CD8-positive, alpha-beta memory T cell (primary cell): ENCODE data around the gene CLN5. TPM values are rescaled to one million over a fixed set of nuclear protein-coding genes. Genes with fewer than 3 reads are reported as not detected.

ENCODE experiments used
- CTCF ChIA-PET: fragments of 350-600 bp; sonication (Branson Sonifier 250); formaldehyde crosslinking; loops from one replicate; lab custom pipeline; 2021; ENCODE audit warnings: antibody characterized with exemption; lab: Charles Lee
- POLR2A ChIA-PET: fragments of 350-600 bp; sonication (Branson Sonifier 250); formaldehyde crosslinking; loops from one replicate; lab custom pipeline; 2021; ENCODE audit warnings: antibody characterized with exemption; lab: Charles Lee
- DNase-seq, 5 donors: peaks; one replicate each; pipeline versions ENCODE4 v3.0.0 to v3.0.0-alpha.2; 2020 to 2022; ENCODE audit warnings: mixed read lengths in 1 of 5
- H3K27ac ChIP-seq: one replicate; pipeline ENCODE4 v1.7.0; 2013; ENCODE audit warnings: low read depth, mild to moderate bottlenecking, low read length, moderate library complexity
- H3K27me3 ChIP-seq: 2 replicates; pipeline ENCODE4 v1.7.0; 2013; ENCODE audit warnings: low read length, mild to moderate bottlenecking; ENCODE audit not compliant: insufficient read depth, poor library complexity, severe bottlenecking
- H3K36me3 ChIP-seq: 2 replicates; pipeline ENCODE4 v1.7.0; 2013; ENCODE audit warnings: mild to moderate bottlenecking, low read length, moderate library complexity; ENCODE audit not compliant: insufficient read depth
- H3K4me1 ChIP-seq: 2 replicates; pipeline ENCODE4 v1.7.0; 2013; ENCODE audit warnings: mild to moderate bottlenecking, low read length, moderate library complexity; ENCODE audit not compliant: insufficient read depth
- H3K4me3 ChIP-seq: 2 replicates; pipeline ENCODE4 v1.7.0; 2013; ENCODE audit warnings: mild to moderate bottlenecking, low read length
- H3K9me3 ChIP-seq: 2 replicates; pipeline ENCODE4 v1.7.0; 2013; ENCODE audit warnings: mild to moderate bottlenecking, low read length
- H3K27ac Mint-ChIP-seq, 8 donors: one replicate each; pipeline ENCODE4 v1.8.0; 2020 to 2021; ENCODE audit warnings: mixed read lengths in 8 of 8, mild to moderate bottlenecking in 6 of 8, inconsistent platforms in 3 of 8, moderate library complexity in 3 of 8
- H3K27me3 Mint-ChIP-seq, 2 donors: one replicate each; pipeline ENCODE4 v1.8.0; 2020 to 2021; ENCODE audit warnings: mixed read lengths in 2 of 2, mild to moderate bottlenecking in 1 of 2, moderate library complexity in 1 of 2
- H3K36me3 Mint-ChIP-seq, 3 donors: one replicate each; pipeline ENCODE4 v1.8.0; 2020 to 2021; ENCODE audit warnings: mixed read lengths in 3 of 3, inconsistent platforms in 1 of 3, mild to moderate bottlenecking in 1 of 3
- H3K4me1 Mint-ChIP-seq, 3 donors: one replicate each; pipeline ENCODE4 v1.8.0; 2020 to 2021; ENCODE audit warnings: mixed read lengths in 3 of 3, inconsistent platforms in 1 of 3, mild to moderate bottlenecking in 1 of 3
- H3K4me3 Mint-ChIP-seq, 7 donors: one replicate each; pipeline ENCODE4 v1.8.0; 2020 to 2021; ENCODE audit warnings: mixed read lengths in 7 of 7, mild to moderate bottlenecking in 6 of 7, moderate library complexity in 4 of 7, inconsistent platforms in 2 of 7
- H3K9me3 Mint-ChIP-seq, 5 donors: one replicate each; pipeline ENCODE4 v1.8.0; 2020 to 2022; ENCODE audit warnings: mixed read lengths in 5 of 5, mild to moderate bottlenecking in 3 of 5, moderate library complexity in 2 of 5, inconsistent platforms in 1 of 5
- polyA plus RNA-seq: library from polyadenylated mRNA; unstranded; fragments of 300-500 nt; fragmentation: Illumina TruSeq; gene quantifications from one replicate; pipeline ENCODE4 v1.2.3, GENCODE V29; 2021
- total RNA-seq, 2 experiments: library from RNA; stranded (reverse); gene quantifications; one replicate each; pipeline ENCODE4 v1.2.3, GENCODE V29; 2021

CLN5 gene
- total RNA-seq: 10 to 100 TPM; 14.0 to 15.9 TPM
- 12.0 TPM for polyA plus RNA-seq

DNA sequence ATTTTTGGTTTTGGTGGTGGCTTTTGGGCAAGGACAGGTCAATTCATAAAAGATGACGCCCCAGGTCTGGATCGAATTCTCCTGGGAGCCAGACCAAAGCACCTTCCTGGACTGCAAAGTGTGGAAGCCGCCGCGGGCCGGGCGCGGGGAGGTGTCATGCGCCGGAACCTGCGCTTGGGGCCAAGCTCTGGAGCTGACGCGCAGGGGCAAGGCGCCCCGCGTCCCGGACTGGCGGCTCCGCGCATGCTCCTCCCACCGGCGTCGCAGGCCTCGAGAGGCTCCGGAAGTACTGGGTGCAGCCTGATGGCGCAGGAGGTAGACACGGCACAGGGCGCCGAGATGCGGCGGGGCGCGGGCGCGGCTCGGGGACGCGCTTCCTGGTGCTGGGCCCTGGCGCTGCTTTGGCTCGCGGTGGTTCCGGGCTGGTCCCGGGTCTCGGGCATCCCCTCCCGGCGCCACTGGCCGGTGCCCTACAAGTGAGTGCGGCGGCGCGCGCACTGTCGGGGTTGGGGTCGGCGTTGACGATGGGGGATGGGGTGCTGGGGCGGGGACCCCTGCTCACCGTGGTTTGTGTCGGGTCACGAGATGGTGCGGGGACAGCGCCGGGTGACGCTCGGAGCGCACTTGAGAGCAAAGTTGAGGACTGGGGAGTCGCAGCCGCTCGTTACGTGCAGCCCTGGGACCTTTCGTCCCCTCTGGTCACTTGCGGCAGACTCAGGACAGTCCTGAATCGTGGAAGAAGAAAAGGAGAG, at the start of gene CLN5:
Gene CLN5 (plus strand): TSS at position 286 of the 752 bp plus-strand sequence. CDS start 18 bp downstream, at position 304.
- no peaks in the 10 kb centered on the region for H3K36me3 ChIP-seq
- DNase-seq: peak; percentile 93 to 97 (median 96)
- peak within 1 kb of the TSS; percentile 90 to 98 (median 95) for H3K4me3 Mint-ChIP-seq
- H3K9me3 Mint-ChIP-seq: no peaks in the 10 kb centered on the region
- peaks cover 14% of the 10 kb centered on the region for H3K27me3 ChIP-seq
- H3K27me3 Mint-ChIP-seq: peaks cover 12 to 15% of the 10 kb centered on the region in 2 donors
- H3K9me3 ChIP-seq: no peaks in the 10 kb centered on the region
- H3K27ac Mint-ChIP-seq: peak within 1 kb of the TSS; percentile 98 to 100 (median 100)
- peaks cover 40 to 57% (median 44%) of the 10 kb centered on the region in 3 donors for H3K4me1 Mint-ChIP-seq
- peak within 1 kb of the TSS; percentile 96 for H3K27ac ChIP-seq
- CTCF ChIA-PET: interaction anchor here (0.6 to 8.8 kb wide), 7 partner anchors 8 to 333 kb away, joined by 3 to 71 read pairs (median 7); partner anchors contain the start of gene FBXL3
- peaks cover 0 to 19% (median 4%) of the 10 kb centered on the region in 3 donors for H3K36me3 Mint-ChIP-seq
- H3K4me3 ChIP-seq: peak within 1 kb of the TSS; percentile 91
- POLR2A ChIA-PET: interaction anchor here (0.6 to 3.9 kb wide), 12 partner anchors 10 to 1230 kb away, joined by 3 to 95 read pairs (median 5); partner anchors contain the start of genes FBXL3, KCTD12 and MYCBP2
- peaks cover 31% of the 10 kb centered on the region for H3K4me1 ChIP-seq

DNA sequence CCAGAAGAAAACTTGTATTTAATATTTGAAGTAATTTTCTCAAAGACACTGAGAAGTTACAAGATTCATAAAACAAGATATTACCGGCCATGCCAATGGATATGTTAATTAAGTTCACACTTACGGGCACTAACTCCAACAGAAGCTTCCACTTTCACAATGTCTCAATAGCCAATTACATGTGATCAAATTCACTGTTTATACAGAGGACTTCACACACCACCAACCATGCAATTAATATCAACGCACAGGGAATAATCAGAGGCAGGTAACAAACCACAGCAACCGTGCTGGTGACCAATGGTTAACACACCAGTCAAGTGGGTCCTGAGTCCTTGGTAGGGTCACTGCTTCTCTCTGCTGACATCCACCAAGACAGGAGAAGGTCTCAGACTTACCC, 49.5 kb upstream of the CLN5 start:
- no peak for DNase-seq
- Histone ChIP-seq H3K9me3 (no peaks in the 10 kb centered on the region), H3K4me1 (no peaks in the 10 kb centered on the region), H3K36me3 (no peaks in the 10 kb centered on the region), H3K27me3 (no peaks in the 10 kb centered on the region), H3K4me3 (no peak overlapping the region), H3K27ac (no peak overlapping the region)
- Mint-ChIP-seq H3K4me3 (no peak overlapping the region), H3K27me3 (peaks cover 11 to 12% of the 10 kb centered on the region in 2 donors), H3K36me3 (no peaks in the 10 kb centered on the region), H3K27ac (no peak overlapping the region), H3K9me3 (peaks cover 0 to 3% (median 0%) of the 10 kb centered on the region in 5 donors), H3K4me1 (no peaks in the 10 kb centered on the region)
- POLR2A ChIA-PET: no interaction called here
- CTCF ChIA-PET: no interaction called here

DNA sequence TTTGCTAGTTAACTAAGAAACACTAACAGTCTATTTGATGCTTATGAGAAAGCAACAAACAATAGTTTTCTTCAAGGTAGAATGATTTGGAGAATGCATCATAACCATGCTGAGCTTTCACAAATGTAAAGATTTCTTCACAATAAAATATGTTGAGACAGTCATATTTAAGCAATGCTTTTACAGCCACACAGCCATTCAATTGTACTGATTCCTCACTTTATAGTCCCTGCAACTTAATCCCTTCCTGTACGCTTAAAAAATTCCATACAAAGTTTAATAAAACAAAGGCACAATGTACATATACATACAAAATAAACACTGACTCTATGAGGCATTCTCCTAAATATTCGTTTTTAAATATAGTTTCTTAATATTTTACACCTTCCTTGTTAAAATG, 48.2 kb upstream of the CLN5 start:
- no peaks in the 10 kb centered on the region for H3K4me1 Mint-ChIP-seq
- POLR2A ChIA-PET: no interaction called here

DNA sequence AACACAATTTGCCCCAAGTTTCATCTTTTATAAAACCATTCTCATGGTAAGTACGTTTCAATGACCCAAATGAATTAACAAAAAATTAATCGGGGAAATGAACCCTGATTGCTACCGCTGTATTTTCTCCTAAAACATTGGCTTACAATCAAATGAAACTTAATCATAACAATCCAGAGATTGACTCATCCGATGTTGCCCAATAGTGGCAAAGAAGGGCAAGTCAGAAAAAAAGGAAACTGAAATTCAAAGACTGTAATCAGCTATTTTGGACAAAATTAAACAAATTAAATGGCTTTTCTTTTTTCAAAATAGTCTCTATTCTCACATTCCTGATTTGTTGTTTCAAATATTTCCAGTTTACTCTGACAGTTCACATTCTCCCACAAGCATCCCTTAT, 47.4 kb upstream of the CLN5 start:
- H3K4me1 ChIP-seq: no peaks in the 10 kb centered on the region
- Mint-ChIP-seq H3K4me1 (no peaks in the 10 kb centered on the region), H3K9me3 (peaks cover 0 to 3% (median 0%) of the 10 kb centered on the region in 5 donors), H3K36me3 (no peaks in the 10 kb centered on the region), H3K4me3 (no peak overlapping the region), H3K27ac (no peak overlapping the region), H3K27me3 (peaks cover 8 to 11% of the 10 kb centered on the region in 2 donors)
- ChIA-PET POLR2A (no interaction called here), CTCF (no interaction called here)
- H3K27ac ChIP-seq: no peak overlapping the region
- H3K27me3 ChIP-seq: no peaks in the 10 kb centered on the region
- DNase-seq: no peak
- H3K9me3 ChIP-seq: no peaks in the 10 kb centered on the region
- no peak overlapping the region for H3K4me3 ChIP-seq
- H3K36me3 ChIP-seq: no peaks in the 10 kb centered on the region

More for the DNA sequence above, 48.2 kb upstream of the CLN5 start:
- no peaks in the 10 kb centered on the region for H3K27me3 ChIP-seq
- CTCF ChIA-PET: no interaction called here
- peaks cover 10 to 12% of the 10 kb centered on the region in 2 donors for H3K27me3 Mint-ChIP-seq
- no peak overlapping the region for H3K4me3 Mint-ChIP-seq
- no peaks in the 10 kb centered on the region for H3K36me3 ChIP-seq
- H3K27ac Mint-ChIP-seq: no peak overlapping the region
- H3K4me1 ChIP-seq: no peaks in the 10 kb centered on the region
- no peak overlapping the region for H3K4me3 ChIP-seq
- DNase-seq: no peak
- peaks cover 0 to 3% (median 0%) of the 10 kb centered on the region in 5 donors for H3K9me3 Mint-ChIP-seq
- H3K27ac ChIP-seq: no peak overlapping the region
- H3K9me3 ChIP-seq: no peaks in the 10 kb centered on the region
- H3K36me3 Mint-ChIP-seq: no peaks in the 10 kb centered on the region

DNA sequence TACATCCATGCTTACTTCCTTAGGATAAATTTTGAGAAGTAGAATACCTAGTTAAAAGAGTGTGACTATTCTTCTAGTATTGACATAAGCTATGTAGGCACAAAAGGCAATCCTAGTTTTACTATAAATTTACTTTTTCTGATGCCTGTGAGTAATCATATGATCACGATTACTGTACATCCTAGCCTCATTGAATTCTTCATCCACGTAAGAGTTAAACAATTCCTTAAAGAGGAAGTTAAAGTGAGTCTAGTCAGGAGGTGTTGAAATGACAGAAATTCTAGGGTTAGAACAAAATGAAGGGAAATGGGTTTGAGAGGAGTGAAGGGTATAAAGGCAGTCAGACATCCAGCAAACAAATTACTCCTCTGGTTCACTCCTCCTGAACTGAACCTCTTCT, 43.7 kb upstream of the CLN5 start, which contains the start of gene ACOD1:
Gene ACOD1 (plus strand): TSS at position 363 of the 400 bp plus-strand sequence. CDS start 48 bp downstream, outside the sequence.
- CTCF ChIA-PET: no interaction called here
- H3K36me3 Mint-ChIP-seq: peaks cover 0 to 1% (median 0%) of the 10 kb centered on the region in 3 donors
- H3K9me3 Mint-ChIP-seq: peaks cover 0 to 3% (median 0%) of the 10 kb centered on the region in 5 donors
- no peaks in the 10 kb centered on the region for H3K9me3 ChIP-seq
- H3K27me3 Mint-ChIP-seq: peaks cover 19 to 24% of the 10 kb centered on the region in 2 donors
- POLR2A ChIA-PET: no interaction called here
- no peak for DNase-seq
- no peak within 1 kb of the TSS for H3K27ac Mint-ChIP-seq
- H3K4me3 Mint-ChIP-seq: no peak within 1 kb of the TSS
- H3K4me3 ChIP-seq: no peak within 1 kb of the TSS
- H3K4me1 ChIP-seq: no peaks in the 10 kb centered on the region
- no peaks in the 10 kb centered on the region for H3K4me1 Mint-ChIP-seq
- H3K36me3 ChIP-seq: no peaks in the 10 kb centered on the region
- H3K27ac ChIP-seq: no peak within 1 kb of the TSS
- H3K27me3 ChIP-seq: no peaks in the 10 kb centered on the region

DNA sequence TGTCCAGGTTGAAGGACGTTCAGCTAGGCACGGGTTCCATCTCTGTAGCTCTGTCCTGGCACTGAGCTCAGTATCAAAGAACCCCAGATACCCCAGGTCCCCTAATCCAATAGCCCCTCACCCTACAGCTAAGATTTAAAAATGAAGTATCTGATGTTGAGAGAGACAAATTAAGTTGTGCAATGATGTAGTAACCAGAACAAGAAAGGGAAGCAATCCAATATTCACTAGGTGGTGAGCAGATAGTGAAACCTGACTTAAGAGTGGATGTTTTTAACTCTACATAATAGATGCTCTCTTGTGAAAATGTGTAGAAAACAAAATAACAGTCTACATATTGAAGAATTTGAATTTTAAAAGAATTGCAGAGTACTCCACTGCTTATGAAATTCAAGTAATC, 41.8 kb upstream of the CLN5 start:
- H3K27ac ChIP-seq: no peak overlapping the region
- H3K36me3 Mint-ChIP-seq: peaks cover 0 to 1% (median 0%) of the 10 kb centered on the region in 3 donors
- H3K9me3 Mint-ChIP-seq: peaks cover 0 to 3% (median 0%) of the 10 kb centered on the region in 5 donors
- peaks cover 17 to 33% of the 10 kb centered on the region in 2 donors for H3K27me3 Mint-ChIP-seq
- POLR2A ChIA-PET: no interaction called here
- no peaks in the 10 kb centered on the region for H3K4me1 Mint-ChIP-seq
- no peak overlapping the region for H3K4me3 Mint-ChIP-seq
- DNase-seq: no peak
- CTCF ChIA-PET: no interaction called here
- H3K27me3 ChIP-seq: no peaks in the 10 kb centered on the region
- no peaks in the 10 kb centered on the region for H3K36me3 ChIP-seq
- no peaks in the 10 kb centered on the region for H3K4me1 ChIP-seq
- no peak overlapping the region for H3K27ac Mint-ChIP-seq
- no peaks in the 10 kb centered on the region for H3K9me3 ChIP-seq
- no peak overlapping the region for H3K4me3 ChIP-seq

DNA sequence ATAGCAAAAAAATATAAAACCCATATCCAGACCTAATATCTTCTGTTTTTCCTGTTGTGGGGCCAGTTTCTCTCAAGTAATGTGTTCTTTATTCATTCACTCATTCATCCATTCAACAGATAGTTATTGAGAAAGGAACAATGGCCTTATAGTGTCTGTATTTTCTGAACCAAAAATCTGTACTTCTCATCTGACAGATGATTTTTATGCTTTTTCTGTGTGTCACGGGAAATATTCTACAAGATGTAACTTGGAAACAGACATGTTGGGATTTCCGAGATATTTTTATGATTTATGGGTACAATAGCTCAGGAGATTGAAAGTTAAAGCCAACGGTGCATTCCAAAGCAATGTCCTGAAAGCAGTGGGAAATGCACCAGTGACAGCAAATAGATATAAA, 37.9 kb upstream of the CLN5 start:
- Histone ChIP-seq H3K4me3 (no peak overlapping the region), H3K27ac (no peak overlapping the region), H3K36me3 (no peaks in the 10 kb centered on the region), H3K4me1 (no peaks in the 10 kb centered on the region), H3K9me3 (no peaks in the 10 kb centered on the region), H3K27me3 (no peaks in the 10 kb centered on the region)
- ChIA-PET CTCF (no interaction called here), POLR2A (no interaction called here)
- H3K27ac Mint-ChIP-seq: no peak overlapping the region
- no peak for DNase-seq
- peaks cover 3 to 9% (median 4%) of the 10 kb centered on the region in 5 donors for H3K9me3 Mint-ChIP-seq
- H3K4me1 Mint-ChIP-seq: no peaks in the 10 kb centered on the region
- H3K27me3 Mint-ChIP-seq: peaks cover 17 to 48% of the 10 kb centered on the region in 2 donors
- H3K4me3 Mint-ChIP-seq: no peak overlapping the region
- H3K36me3 Mint-ChIP-seq: peaks cover 0 to 5% (median 3%) of the 10 kb centered on the region in 3 donors

DNA sequence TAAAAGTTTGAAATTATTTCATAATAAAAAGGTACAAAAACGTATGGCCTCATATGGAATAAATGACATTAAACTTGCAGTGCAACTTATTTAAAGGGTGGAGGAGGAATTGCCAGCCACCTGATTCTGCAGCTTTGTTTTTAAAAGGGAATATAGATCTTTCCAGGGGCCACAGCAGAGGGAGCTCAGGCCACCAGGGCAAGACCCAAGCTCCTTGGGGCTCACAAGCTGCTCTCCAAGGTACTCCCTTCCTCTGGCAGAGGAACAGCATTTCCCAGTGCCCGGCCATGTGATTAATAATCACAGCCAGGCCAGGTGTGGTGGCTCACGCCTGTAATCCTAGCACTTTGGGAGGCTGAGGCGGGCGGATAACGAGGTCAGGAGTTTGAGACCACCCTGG, 37.3 kb upstream of the CLN5 start:
- Mint-ChIP-seq H3K27me3 (peaks cover 15 to 48% of the 10 kb centered on the region in 2 donors), H3K36me3 (peaks cover 0 to 5% (median 3%) of the 10 kb centered on the region in 3 donors), H3K27ac (no peak overlapping the region), H3K4me3 (no peak overlapping the region), H3K4me1 (no peaks in the 10 kb centered on the region), H3K9me3 (peaks cover 6 to 13% (median 7%) of the 10 kb centered on the region in 5 donors)
- POLR2A ChIA-PET: no interaction called here
- no peak overlapping the region for H3K27ac ChIP-seq
- CTCF ChIA-PET: no interaction called here
- no peaks in the 10 kb centered on the region for H3K4me1 ChIP-seq
- no peaks in the 10 kb centered on the region for H3K27me3 ChIP-seq
- H3K36me3 ChIP-seq: no peaks in the 10 kb centered on the region
- no peak for DNase-seq
- H3K4me3 ChIP-seq: no peak overlapping the region
- H3K9me3 ChIP-seq: no peaks in the 10 kb centered on the region
